Measurements from ENCODE around the gene CD6.

Gene CD6

GRCh38 chr11:60924110-60924905 lies 47.2 kb upstream of the CD6 start, which contains the start of gene TMEM132A:
Gene TMEM132A (plus strand): TSS chr11:60924460. CDS start chr11:60924634, 174 bp downstream.
- Histone ChIP-seq H3K27me3 (peaks cover 0 to 31% of the 10 kb centered on the region in 2 donors), H3K9me3 (no peaks in the 10 kb centered on the region), H3K36me3 (peaks cover 35 to 40% (median 38%) of the 10 kb centered on the region in 3 donors), H3K4me1 (peaks cover 0 to 29% (median 20%) of the 10 kb centered on the region in 4 donors), H3K4me3 (peak within 1 kb of the TSS; percentile 52 to 70), H3K27ac (no peak within 1 kb of the TSS)
- TF ChIP-seq CTCF (IDR thresholded peaks at IDR 0.05), result no peak
- no peak for DNase-seq
- intact Hi-C loops (cut with DNase I; ENCODE audit: low total_unique reads), result loop anchor here (10.0 kb wide), 1 partner anchor 200 kb away; no protein-coding TSS in a partner anchor

- H3K4me1 ChIP-seq, result peaks cover 0 to 21% (median 18%) of the 10 kb centered on the region in 4 donors
- TF ChIP-seq CTCF (IDR thresholded peaks at IDR 0.05), result no peak
- H3K27ac ChIP-seq, result no peak overlapping the region
- peaks cover 29 to 33% (median 32%) of the 10 kb centered on the region in 3 donors for H3K36me3 ChIP-seq
- H3K27me3 ChIP-seq, result peaks cover 0 to 31% of the 10 kb centered on the region in 2 donors
- DNase-seq, result no peak
- H3K4me3 ChIP-seq, result peak overlapping the region; percentile 52 to 70
- intact Hi-C loops (cut with DNase I; ENCODE audit: low total_unique reads), result loop anchor here (10.0 kb wide), 1 partner anchor 200 kb away; no protein-coding TSS in a partner anchor
- H3K9me3 ChIP-seq, result no peaks in the 10 kb centered on the region
Measured at GRCh38 chr11:60924906-60925853, 46.3 kb upstream of the CD6 start.

- no peaks in the 10 kb centered on the region for H3K9me3 ChIP-seq
- intact Hi-C loops (cut with DNase I; ENCODE audit: low total_unique reads), result loop anchor here (10.0 kb wide), 1 partner anchor 199 kb away; no protein-coding TSS in a partner anchor
- DNase-seq, result no peak
- H3K27ac ChIP-seq, result no peak overlapping the region
- peaks cover 0 to 21% (median 18%) of the 10 kb centered on the region in 4 donors for H3K4me1 ChIP-seq
- H3K4me3 ChIP-seq, result no peak overlapping the region
- H3K27me3 ChIP-seq, result peaks cover 0 to 31% of the 10 kb centered on the region in 2 donors
- no peak for TF ChIP-seq CTCF (IDR thresholded peaks at IDR 0.05)
- peaks cover 22 to 26% (median 25%) of the 10 kb centered on the region in 3 donors for H3K36me3 ChIP-seq
Measured at GRCh38 chr11:60925868-60926267, 45.6 kb upstream of the CD6 start.

- no peak overlapping the region for H3K4me3 ChIP-seq
- intact Hi-C loops (cut with DNase I; ENCODE audit: low total_unique reads), result loop anchor here (10.0 kb wide), 1 partner anchor 198 kb away; no protein-coding TSS in a partner anchor
- peaks cover 16 to 20% (median 19%) of the 10 kb centered on the region in 3 donors for H3K36me3 ChIP-seq
- peaks cover 0 to 21% (median 18%) of the 10 kb centered on the region in 4 donors for H3K4me1 ChIP-seq
- H3K9me3 ChIP-seq, result no peaks in the 10 kb centered on the region
- H3K27me3 ChIP-seq, result peaks cover 0 to 31% of the 10 kb centered on the region in 2 donors
- no peak overlapping the region for H3K27ac ChIP-seq
- DNase-seq, result no peak
- TF ChIP-seq CTCF (IDR thresholded peaks at IDR 0.05), result no peak
Measured at GRCh38 chr11:60926500-60926899, 45.0 kb upstream of the CD6 start.

GRCh38 chr11:60927061-60927592 lies 44.4 kb upstream of the CD6 start:
- intact Hi-C loops (cut with DNase I; ENCODE audit: low total_unique reads), result loop anchor here (10.0 kb wide), 1 partner anchor 198 kb away; no protein-coding TSS in a partner anchor
- peaks cover 9 to 14% (median 12%) of the 10 kb centered on the region in 3 donors for H3K36me3 ChIP-seq
- H3K4me3 ChIP-seq, result no peak overlapping the region
- peaks cover 0 to 21% (median 18%) of the 10 kb centered on the region in 4 donors for H3K4me1 ChIP-seq
- DNase-seq, result no peak
- peaks cover 0 to 31% of the 10 kb centered on the region in 2 donors for H3K27me3 ChIP-seq
- no peak for TF ChIP-seq CTCF (IDR thresholded peaks at IDR 0.05)
- no peak overlapping the region for H3K27ac ChIP-seq
- H3K9me3 ChIP-seq, result no peaks in the 10 kb centered on the region
